COLO829 (cell line): ENCODE data around the gene SLC32A1.
A peak's percentile ranks its signal among the peaks of the same experiment; 100 is the strongest.

Experiments used
- DNase-seq: peaks from one replicate; pipeline ENCODE4 v3.0.0; 2012; ENCODE audit warnings: low spot score

Gene SLC32A1, protein sequence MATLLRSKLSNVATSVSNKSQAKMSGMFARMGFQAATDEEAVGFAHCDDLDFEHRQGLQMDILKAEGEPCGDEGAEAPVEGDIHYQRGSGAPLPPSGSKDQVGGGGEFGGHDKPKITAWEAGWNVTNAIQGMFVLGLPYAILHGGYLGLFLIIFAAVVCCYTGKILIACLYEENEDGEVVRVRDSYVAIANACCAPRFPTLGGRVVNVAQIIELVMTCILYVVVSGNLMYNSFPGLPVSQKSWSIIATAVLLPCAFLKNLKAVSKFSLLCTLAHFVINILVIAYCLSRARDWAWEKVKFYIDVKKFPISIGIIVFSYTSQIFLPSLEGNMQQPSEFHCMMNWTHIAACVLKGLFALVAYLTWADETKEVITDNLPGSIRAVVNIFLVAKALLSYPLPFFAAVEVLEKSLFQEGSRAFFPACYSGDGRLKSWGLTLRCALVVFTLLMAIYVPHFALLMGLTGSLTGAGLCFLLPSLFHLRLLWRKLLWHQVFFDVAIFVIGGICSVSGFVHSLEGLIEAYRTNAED

DNA sequence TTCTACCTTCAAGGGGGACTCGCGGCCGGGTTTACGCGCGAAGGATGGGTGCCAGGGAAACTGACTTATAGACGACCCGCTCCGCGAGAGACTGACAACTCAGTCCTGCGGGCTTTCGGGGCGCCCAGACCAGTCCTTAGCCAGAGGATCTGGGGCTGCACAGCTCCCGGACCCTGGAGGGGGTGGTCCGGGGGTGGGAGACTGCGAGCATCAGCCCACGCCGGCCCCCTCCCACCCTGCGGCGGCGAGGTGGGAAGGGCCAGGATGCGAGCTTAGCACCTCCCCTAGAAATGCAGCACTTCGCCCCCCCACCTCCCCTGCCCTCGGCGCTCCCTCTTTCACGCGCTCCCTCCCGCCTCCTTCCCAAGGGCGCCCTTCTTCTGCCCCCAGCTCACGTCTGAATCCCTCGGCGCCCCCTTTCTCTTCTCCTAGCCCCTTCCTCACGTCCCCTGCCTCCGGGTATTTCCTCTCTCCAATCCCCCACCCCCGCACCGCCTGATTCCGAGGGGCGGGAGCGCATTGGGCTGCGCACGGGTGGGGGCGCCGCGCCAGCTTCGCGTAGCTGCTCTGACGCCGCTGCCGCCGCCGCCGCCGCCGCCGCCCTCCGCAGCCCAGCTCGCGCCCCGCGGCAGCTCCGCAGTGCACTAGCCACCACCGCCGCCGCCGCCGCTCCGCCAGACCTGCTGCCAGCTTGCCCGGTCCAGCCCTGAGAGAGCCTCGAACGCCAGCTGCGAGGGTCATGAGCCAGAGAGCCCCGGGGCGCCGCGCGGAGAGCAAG is at the start of gene SLC32A1:
Gene SLC32A1, plus strand, starts transcription at position 639 of the 778 bp plus-strand sequence. CDS start 239 bp downstream, outside the sequence.
- DNase-seq = no peak

DNA sequence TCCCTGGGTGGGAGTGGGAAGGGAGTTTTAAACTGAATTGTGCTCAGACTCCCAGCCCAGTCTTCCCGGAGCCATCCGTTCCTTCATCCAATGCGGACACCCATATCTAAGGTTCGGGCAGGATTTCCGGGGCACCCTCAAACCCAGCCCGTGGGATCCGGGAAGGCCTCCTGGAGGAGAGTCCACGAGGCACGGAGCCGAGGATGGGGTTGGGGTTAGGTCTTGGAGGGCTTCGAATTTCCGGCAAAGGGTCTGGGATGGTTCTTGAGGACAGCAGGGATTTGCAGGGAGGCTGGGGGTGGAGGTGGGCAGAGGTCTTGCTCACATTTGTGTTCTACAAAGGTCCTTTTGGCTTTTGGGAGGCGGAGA is 49.5 kb upstream of the SLC32A1 start:
- DNase-seq = no peak

DNA sequence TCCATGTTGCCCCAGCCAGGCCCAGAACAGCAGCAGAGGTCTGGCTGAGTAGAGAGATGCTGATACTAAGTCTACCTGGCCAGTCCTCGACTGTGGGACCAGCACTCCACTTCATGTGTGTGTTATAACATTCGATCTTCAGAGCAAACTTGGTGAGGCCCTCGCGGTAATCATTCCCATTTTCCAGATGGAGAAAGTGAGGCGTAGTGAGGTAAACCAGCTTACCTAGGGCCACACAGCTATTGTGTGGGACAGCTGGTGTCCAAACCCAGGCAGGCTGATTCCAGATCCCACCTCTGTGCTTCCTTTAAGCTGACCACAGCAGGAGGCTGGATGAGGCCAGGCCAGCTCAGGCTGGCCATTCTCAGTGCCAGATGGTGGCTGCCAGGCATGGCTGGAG is 47.7 kb upstream of the SLC32A1 start:
- no peak for DNase-seq

DNA sequence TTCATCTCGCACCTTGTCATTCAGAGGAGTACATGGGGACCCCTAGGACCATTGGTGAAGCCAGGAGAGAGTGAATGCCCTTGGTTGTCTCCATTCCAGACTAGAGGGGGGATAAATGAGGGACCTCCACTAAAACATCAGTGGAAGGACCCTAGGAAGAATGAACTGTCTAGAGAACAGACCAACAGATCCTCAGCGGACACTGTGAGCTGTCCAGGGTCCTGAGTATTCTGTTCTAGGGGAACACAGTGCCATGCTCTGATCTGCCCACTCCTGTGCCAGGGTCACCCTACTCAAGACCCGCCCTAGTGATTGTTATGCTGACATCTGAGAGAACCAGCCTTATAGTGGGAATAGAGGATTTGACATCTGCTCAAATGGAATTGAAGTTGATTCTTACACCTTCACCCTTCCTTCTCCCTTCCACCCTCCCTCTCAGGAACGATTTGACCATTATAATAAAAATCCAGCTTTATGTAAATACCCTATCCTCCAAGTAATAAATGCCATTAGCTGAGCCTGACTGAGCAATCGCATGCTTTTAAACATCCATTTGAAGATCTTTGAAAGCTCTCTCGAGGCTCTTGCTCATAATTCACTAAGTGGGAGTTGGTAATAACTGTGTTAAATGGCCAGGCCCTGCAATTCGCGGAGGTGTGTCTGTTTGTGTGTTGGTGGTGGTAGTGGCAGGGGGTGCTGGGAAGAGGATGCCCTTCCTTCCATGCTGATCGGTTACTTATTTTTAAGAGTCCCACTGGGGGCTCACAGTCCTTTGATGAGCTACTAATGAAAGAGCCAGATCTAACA is 43.6 kb upstream of the SLC32A1 start:
- DNase-seq = peak; percentile 58

DNA sequence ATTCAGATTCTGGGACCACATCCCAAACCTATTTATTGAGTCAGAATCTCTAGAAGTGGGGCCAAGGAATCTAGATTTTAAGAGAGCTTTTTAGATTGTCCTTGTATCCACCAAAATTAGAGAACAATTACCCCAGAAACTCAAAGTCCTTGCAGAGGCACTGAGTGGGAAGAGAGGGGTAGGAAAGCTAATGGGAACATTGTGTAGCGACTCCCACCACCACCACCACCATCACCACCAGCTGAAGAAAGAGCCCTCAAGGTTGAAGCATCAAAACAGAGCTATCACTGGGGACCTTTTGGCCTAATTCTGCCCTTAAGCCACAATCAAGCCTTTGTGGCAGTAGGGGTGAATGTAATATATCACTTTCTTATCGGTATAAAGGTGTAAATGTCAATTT is 39.0 kb upstream of the SLC32A1 start:
- DNase-seq = no peak

DNA sequence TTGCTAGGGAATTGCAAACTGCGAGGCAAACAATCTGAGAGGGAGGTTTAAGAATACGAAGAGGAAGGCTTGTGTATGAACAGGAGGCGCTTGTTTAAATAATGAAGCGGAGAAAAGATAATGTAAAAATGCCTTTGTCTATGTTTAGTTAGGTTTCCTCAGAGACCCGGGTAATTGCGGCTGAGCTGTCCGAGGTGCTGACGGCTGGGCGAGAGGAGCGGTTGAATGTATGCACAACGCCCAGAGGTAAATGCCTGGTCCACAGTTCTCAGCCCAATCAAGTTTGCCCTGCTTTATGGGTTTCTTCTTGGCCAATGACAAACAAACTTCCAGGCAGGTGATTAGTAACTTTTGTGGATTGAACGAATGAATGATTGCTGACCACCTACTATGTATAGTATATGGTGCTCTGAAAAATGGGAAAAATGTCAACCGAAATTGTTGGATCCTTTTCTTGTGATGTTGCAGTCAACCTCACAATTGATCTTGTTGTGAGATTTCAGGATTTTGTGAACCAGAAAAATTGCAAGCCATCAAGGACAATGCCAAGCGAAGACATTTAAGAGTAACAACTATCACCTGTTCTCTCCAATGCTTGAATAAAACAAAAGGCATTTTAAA is 38.3 kb upstream of the SLC32A1 start:
- DNase-seq = peak; percentile 63

DNA sequence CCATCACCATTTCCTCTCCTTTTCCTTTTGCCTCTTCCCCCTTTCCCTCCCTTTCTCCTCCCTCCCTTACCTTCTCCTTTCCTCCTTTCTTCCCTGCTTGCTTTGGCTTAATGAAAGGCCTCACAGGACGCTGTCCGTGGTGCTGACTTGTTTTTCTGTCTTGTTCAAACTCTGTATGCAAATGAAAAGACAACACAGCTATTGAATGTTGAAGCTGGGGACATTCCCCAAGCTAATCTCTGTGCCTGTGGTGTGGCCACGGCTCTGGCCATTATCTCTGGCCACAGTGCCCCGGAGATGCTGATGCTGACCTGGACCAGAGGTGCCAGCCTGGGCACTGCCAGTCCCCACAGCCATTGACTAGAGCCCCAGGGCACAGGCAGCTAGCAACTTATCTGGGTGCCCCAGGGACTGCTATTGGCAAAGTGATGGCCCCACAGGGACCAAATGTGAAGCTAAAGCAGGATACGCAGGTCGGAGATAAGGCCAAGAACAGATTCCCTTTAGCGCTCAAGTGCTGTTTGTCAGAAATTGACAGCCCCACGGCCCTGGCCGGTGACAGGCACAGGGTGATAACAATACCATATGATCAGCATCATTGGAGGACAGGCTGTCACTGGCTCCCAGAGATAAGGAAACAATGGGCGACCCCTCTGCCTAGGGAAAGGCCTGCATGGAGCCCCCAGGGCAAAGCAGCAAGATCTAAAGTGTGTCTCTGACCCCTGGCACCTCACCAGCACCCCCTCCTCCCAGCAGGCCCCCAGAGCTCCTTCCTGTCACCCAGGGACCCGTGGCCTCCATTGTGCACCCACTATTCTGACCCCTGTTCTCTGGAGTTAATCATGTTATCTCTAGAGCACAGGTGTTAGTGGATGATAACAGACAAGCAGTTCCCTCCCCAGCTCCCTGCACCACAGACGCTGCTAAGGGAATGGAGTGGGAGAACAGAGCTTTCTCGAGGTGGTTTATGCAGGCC is 31.6 kb upstream of the SLC32A1 start:
- DNase-seq = peak; percentile 56

DNA sequence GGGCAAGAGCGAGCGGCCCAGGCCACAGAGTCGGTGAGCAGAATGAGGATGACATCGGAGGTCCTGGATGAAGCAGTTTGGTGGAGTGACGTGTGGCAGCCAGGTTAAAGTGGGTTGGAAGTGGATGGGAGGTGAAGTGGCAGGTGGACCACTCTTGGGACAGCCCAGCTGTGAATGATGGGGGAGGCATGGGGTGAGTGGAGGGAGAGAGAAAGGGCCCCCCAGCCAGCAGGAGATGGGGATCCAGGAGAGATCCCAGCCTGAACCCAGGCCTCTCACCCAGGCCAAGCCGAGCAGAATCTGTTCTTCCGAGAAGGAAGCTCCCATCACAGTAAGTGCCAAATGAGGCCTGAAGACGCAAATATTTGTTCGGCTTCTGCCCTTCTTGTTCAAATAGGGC is 27.0 kb upstream of the SLC32A1 start:
- DNase-seq = no peak

DNA sequence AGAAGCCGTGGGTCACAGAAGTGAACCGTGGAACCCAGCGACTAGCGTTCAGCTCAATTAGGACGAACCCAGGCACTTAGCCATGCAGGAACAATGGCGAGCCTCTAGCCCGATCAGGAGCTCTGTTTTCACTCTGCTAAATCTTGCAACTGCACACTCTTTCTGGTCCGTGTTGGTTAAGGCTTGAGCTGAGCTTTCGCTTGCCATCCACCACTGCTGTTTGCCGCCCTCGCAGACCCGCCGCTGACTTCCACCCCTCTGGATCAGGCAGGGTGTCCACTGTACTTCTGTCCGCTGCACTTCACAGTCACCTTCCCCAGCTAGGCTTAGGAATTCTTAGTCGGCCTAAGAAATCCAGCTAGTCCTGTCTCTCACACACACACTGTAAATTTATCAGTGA is 25.7 kb upstream of the SLC32A1 start:
- no peak for DNase-seq

DNA sequence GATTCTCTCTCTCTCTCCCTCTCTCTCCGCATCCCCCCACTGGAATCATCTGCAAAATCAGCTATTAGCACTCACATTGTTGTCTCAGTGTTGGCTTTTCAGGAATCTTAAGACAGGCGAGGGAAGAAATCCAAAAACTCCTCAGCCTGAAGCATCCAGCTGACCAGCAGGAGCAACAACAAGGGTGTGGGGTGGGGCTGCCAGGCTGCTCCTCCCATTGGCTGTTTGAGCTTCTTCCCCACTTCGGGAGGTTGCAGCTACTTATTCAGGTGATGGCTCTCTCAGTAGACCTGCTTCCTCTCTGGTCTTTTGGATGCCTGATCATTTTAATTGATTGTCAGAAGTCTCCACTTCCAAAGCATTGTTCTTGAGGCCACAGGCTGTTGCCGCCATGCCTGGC is 24.1 kb upstream of the SLC32A1 start:
- no peak for DNase-seq

DNA sequence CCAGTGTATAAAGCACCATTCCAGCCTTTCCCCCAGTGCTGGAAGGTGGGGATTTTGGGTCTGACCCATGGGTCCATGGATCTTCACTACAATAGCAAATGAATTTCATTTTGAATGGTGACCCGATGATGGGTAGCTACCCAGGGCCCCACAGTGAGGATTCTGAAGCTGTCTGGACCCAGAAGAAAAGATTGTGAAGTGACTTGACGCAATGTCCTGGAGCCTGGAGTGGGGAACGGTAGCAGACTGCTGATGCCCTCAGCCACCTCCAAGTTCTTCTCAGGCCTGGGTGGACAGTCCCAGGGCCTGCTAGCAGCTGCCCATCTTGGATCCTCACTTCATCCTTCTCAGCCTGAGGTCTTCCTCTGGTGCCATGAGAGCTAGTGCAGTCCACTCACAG is 23.4 kb upstream of the SLC32A1 start:
- DNase-seq = no peak

DNA sequence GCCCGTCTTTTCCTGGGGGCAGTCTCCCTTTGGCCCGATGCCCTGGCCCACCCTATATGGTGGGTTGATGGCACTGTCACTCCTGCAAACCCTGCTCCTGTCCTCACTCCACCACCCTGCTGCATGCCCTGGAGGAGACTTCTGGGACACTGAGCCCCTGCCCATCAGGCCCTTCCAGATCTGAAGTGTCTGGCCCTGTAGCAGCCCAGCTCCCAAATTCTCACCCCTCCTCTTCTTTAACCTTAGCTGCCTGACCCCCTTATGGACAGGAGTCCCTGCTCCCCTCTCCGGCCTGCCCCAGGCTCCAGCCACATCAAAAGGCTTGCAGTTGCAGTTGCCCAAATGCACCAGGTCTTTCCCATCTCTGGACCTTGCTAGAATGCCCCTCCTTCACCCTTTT is 20.8 kb upstream of the SLC32A1 start:
- DNase-seq = no peak

DNA sequence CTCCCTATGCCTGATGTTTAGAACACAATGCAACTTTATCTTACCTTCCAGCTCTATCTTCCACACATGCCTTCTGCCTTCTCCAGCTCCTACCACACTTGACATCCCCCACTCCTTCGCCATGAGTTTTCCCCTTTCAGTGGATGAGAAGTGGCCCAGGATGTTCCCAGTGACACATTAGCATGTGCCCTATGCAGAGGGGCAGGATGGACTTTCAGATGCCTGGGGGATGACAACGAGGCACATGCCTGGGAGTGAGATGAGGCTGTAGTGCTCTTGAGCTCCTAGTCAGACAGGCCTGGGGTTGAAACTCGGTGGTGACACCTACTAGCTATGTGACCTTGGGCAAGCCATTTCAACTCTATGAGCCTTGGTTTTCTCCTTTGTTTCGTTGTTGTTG is 20.1 kb upstream of the SLC32A1 start:
- no peak for DNase-seq

DNA sequence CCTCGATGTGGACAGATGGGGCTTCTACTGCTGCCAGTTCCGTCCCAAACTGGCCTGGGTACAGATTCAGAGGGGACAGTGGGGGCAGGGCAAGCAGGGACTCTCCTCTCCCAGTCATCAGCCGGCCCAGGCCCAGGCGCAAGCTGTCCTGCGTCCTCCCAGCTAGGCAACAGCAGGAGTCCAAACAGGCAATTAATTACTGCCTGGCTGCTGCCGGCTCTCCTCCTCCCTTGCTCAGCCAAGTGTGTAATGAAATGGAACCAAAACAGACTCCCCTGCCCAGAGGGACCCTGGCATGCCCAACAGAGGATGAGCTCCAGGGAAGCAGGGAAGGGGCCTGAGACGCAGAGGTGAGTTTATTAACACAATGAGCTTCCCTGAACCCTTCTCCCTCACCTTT is 17.8 kb upstream of the SLC32A1 start:
- no peak for DNase-seq

DNA sequence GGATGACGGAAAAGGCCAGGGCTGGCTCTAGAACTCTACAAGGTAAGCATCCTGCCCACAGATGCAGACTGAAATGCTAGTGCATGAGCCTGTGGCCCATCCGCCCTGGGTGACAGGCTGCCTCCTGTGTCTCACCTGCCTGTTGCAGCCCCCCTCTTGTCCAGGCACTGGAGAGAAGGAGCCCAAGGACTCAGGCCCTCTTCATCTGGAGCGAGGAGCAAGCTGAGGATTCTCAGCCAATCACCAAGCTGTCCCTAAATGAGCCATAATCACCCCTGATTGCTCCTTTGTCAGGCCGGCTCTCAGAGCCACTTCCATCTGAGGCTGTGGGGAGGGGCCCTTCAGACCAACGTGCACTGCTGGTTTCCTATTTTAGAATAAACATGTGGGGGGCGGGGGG is 10.0 kb upstream of the SLC32A1 start:
- no peak for DNase-seq

DNA sequence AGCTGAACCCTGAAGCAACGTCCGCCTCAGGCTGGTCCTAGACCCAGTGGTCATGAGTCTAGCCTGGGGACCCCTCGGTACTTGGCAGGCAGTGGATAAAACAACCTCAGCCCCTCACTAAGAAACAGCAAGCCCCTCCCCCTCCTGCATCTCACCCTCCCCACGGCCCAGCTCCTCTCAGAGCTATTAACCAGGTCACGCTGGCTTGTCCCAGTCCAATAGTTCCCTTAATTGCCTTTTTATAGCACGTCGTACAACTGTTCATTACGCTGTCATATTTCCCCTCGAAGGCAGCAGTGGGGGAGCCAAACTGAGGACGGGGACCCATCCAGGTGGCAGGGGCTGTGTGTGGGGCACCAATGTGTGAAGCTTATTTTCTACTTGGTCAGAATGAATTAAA is 8.6 kb upstream of the SLC32A1 start:
- no peak for DNase-seq

DNA sequence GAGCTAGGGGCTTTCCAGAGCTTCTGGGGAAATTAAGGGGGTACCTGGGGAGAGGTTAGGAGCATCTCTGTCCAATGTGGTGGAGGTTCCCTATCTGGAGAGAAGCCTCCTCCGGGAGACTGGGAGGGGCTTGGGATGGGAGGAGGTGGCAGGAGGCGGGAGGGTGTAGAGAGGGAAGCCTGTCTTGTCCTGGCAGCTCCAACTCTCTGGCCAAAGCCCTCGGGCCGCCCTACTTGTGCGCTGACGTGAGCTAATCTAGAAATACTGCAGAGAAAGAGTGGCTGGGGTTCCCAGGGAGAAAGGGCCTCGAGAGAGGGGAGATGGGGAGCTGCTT is 1.6 kb upstream of the SLC32A1 start:
- DNase-seq = no peak

DNA sequence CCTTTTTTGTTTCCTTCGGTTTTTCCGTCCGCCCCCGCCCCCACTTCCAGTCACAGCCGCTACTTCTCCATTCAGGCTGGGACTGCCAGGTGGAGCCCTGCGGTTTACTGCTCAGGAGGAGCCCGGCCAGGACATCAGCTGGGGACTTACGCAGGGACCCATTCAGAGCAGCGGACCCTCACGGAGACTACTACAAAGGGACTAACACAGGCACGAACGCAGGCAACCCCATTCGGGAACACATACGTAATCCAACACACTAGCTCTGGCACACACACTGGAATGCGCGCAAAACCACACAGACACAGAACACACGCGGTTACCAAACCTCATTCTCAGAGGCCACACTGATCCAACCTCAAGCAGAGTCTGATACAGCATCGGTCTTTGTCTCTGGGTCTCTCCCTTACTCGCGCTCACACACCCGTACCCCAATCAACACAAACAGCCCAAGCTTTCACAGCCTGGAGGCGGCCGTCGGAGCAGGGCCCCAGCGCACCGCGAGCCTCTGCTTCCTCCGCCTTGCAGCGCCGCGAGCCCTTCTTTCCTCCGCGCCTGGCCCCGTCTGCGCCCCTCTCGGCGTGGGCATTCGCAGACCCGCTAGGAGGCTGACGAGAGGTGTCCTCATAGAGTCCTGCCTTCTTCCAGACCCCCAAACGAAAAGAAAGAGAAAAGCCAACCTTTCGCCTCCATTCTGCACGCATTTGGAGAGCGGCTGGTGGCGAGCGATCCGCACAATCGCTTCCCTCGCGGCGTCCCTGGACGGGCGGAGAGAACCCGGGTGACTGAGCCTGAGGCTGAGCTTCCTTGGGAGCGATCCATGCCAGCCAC is 1.1 kb upstream of the SLC32A1 start:
- no peak for DNase-seq

DNA sequence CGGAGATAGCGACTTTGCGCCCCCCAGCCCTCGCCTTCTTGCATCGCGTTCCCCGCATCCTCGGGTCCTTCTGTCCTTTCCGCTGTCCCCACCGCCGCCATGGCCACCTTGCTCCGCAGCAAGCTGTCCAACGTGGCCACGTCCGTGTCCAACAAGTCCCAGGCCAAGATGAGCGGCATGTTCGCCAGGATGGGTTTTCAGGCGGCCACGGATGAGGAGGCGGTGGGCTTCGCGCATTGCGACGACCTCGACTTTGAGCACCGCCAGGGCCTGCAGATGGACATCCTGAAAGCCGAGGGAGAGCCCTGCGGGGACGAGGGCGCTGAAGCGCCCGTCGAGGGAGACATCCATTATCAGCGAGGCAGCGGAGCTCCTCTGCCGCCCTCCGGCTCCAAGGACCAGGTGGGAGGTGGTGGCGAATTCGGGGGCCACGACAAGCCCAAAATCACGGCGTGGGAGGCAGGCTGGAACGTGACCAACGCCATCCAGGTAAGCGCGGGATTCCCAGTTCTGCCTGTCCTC is 401 bp downstream of the SLC32A1 start:
- DNase-seq = no peak
